HepG2 (cell line): ENCODE data around the gene WRAP73. TPM values are rescaled to one million over a fixed set of nuclear protein-coding genes. Genes with fewer than 3 reads are reported as not detected.

Source experiments
- GLI4 ChIP-seq: sonication (generic); formaldehyde crosslinking; IDR thresholded peaks from 2 replicates; pipeline ENCODE4 v1.5.1; 2020; ENCODE audit warnings: missing genetic modification reagents, mild to moderate bottlenecking, moderate library complexity, borderline replicate concordance
- GPN1 ChIP-seq: sonication (generic); formaldehyde crosslinking; IDR thresholded peaks from 2 replicates; pipeline ENCODE4 v1.5.1; 2020; ENCODE audit warnings: missing genetic modification reagents, borderline replicate concordance
- HES4 ChIP-seq: sonication (generic); formaldehyde crosslinking; IDR thresholded peaks from 2 replicates; pipeline ENCODE4 v1.9.0; 2021; ENCODE audit warnings: mild to moderate bottlenecking, missing genetic modification reagents, borderline replicate concordance
- HNF4G ChIP-seq, 2 experiments: sonication (generic) in 1 of 2; formaldehyde crosslinking in 1 of 2; IDR thresholded peaks; 2 replicates each; pipeline versions ENCODE4 v1.4.0 to v1.6.1; 2011 to 2020; ENCODE audit warnings: borderline replicate concordance in 2 of 2, low read depth in 2 of 2, mild to moderate bottlenecking in 2 of 2, low read length in 1 of 2, missing genetic modification reagents in 1 of 2, moderate library complexity in 1 of 2
- KAT8 ChIP-seq: IDR thresholded peaks from 2 replicates; pipeline ENCODE4 v1.6.1; 2016; ENCODE audit warnings: missing genetic modification reagents, missing compliant biosample characterization
- KDM1A ChIP-seq: IDR thresholded peaks from 2 replicates; pipeline ENCODE4 v1.6.1; 2016; ENCODE audit warnings: missing compliant biosample characterization
- MTF2 ChIP-seq: sonication (generic); formaldehyde crosslinking; IDR thresholded peaks from 2 replicates; pipeline ENCODE4 v1.5.0; 2020; ENCODE audit warnings: missing genetic modification reagents, borderline replicate concordance
- NCOA1 ChIP-seq: sonication (generic); formaldehyde crosslinking; IDR thresholded peaks from 2 replicates; pipeline ENCODE4 v1.9.0; 2021; ENCODE audit warnings: missing genetic modification reagents
- NR2F2 ChIP-seq: IDR thresholded peaks from 2 replicates; pipeline ENCODE4 v1.6.1; 2012; ENCODE audit warnings: low read depth, inconsistent platforms, borderline replicate concordance
- PAX8 ChIP-seq: sonication (generic); formaldehyde crosslinking; IDR thresholded peaks from 2 replicates; pipeline ENCODE4 v1.8.0; 2022; ENCODE audit warnings: mild to moderate bottlenecking, missing genetic modification reagents, borderline replicate concordance
- POLR2AphosphoS2 ChIP-seq: IDR thresholded peaks from 2 replicates; pipeline ENCODE4 v1.6.1; 2011; ENCODE audit warnings: low read depth, low read length, improper control_type of control experiment
- TCF7L2 ChIP-seq: IDR thresholded peaks from 2 replicates; pipeline ENCODE4 v1.6.1; 2011; ENCODE audit warnings: mild to moderate bottlenecking, low read depth, low read length, moderate library complexity
- ZBTB7B ChIP-seq: sonication (generic); formaldehyde crosslinking; IDR thresholded peaks from 2 replicates; pipeline ENCODE4 v1.4.0; 2020; ENCODE audit warnings: missing genetic modification reagents
- ZNF276 ChIP-seq: sonication (generic); formaldehyde crosslinking; IDR thresholded peaks from 2 replicates; pipeline ENCODE4 v1.4.0; 2020; ENCODE audit warnings: mild to moderate bottlenecking, low read depth, missing genetic modification reagents
- ZNF616 ChIP-seq: sonication (generic); formaldehyde crosslinking; IDR thresholded peaks from 2 replicates; pipeline ENCODE4 v1.5.0; 2020; ENCODE audit warnings: low read depth, mild to moderate bottlenecking, missing genetic modification reagents
- ZNF713 ChIP-seq: sonication (generic); formaldehyde crosslinking; IDR thresholded peaks from 2 replicates; pipeline ENCODE4 v1.4.0; 2020; ENCODE audit warnings: mild to moderate bottlenecking, missing genetic modification reagents
- ZNF775 ChIP-seq: sonication (generic); formaldehyde crosslinking; IDR thresholded peaks from 2 replicates; pipeline ENCODE4 v1.4.0; 2020; ENCODE audit warnings: missing genetic modification reagents, mild to moderate bottlenecking, moderate library complexity, borderline replicate concordance
- polyA plus RNA-seq, 8 experiments: library from polyadenylated mRNA; depleted of rRNA in 3 of 8; stranded (reverse) in 7 of 8; unstranded in 1 of 8; fragments of >200 nt; fragmentation: Illumina TruSeq in 4 of 8; extraction: Trizol in 4 of 8; gene quantifications; 2 replicates each; pipeline versions ENCODE4 v1.2.1 to v1.2.3, GENCODE V29; 2011 to 2016; ENCODE audit warnings: low read depth in 4 of 8, missing spikeins in 1 of 8, mixed read lengths in 1 of 8; ENCODE audit not compliant: insufficient read depth in 1 of 8
- total RNA-seq, 5 experiments: library from RNA; depleted of rRNA; stranded (reverse); fragments of >200 nt; fragmentation: Illumina TruSeq; extraction: Trizol; gene quantifications; 2 replicates each; pipeline ENCODE4 v1.2.3, GENCODE V29; 2016; ENCODE audit warnings: low read depth in 1 of 5
- TF ChIP-seq, protein P1 (sequence below): IDR thresholded peaks from 2 replicates; pipeline ENCODE4 v1.6.1; 2018; ENCODE audit warnings: missing genetic modification reagents
- TF ChIP-seq, protein P2 (sequence below): sonication (generic); formaldehyde crosslinking; IDR thresholded peaks from 2 replicates; pipeline ENCODE4 v1.5.0; 2020; ENCODE audit warnings: mild to moderate bottlenecking, missing genetic modification reagents, borderline replicate concordance
- TF ChIP-seq, protein P3 (sequence below): sonication (generic); formaldehyde crosslinking; IDR thresholded peaks from 2 replicates; pipeline ENCODE4 v1.8.1; 2022; ENCODE audit warnings: mild to moderate bottlenecking, missing genetic modification reagents

The WRAP73 gene
- total and polyA plus RNA-seq, 2 of the 13 experiments (the other 11 are each of a cell fraction or from before 2014, with no cell fraction given), result 18.1 to 40.4 TPM

DNA sequence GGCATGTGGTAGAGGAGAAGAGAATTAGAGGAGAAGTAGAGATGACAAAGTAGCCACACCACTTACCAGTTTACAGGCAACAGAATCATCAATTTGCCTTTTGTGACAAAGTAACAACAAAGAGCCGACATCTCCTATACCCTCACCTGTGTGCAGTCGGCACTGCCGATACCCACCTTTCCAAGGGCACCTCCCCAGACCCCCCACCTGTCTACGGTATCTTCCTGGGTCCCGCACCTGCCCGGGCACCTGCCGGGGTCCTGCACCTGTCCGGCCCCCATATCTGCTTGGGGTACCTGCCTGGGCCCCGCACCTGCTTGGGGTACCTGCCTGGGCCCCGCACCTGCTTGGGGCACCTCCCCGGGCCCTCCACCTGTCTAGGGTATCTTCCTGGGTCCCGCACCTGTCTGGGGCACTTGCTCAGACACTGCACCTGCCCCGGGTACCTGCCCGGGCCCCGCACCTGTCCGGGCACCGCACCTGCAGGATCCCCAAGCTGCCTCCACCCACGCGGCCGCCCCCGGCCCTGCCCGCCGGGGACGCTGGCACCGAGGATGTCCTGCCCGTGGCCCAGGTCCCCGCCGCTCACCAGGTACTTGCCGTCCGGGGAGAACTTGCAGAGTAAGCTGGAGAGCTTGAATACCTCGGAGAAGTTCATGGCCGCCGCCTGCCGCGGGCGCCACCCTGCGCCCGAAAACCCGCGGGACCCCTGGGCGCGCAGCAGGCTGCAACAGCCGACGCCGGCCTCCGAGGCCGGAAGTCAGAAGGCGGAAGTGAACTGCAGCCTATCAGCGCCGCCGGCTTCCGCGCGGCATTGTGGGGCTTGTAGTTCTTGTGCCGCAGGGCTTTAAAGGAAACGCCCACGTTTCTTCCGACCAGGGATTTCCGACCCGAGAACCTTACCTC lies at the start of gene WRAP73 (continued):
- TF ChIP-seq GLI4 (CRISPR knock-in tag) (no peak), HES4 (CRISPR knock-in tag) (no peak), ZNF616 (CRISPR knock-in tag) (no peak), KAT8 (CRISPR knock-in tag) (peak; percentile 85), POLR2AphosphoS2 (no peak), TCF7L2 (no peak), ZNF276 (CRISPR knock-in tag) (no peak), HNF4G (IDR thresholded peaks at IDR 0.05; ENCODE audit: borderline replicate concordance, low read depth, low read length) (no peak), HNF4G (CRISPR knock-in tag; IDR thresholded peaks at IDR 0.05; ENCODE audit: borderline replicate concordance, low read depth) (no peak), ZBTB7B (CRISPR knock-in tag) (0 out of 2 replicates have a peak, but pooled peaks have one; percentile 32), MTF2 (CRISPR knock-in tag) (peak; percentile 53; the same call in 1 of the 2 replicates), NR2F2 (peak; percentile 26; the same call in 1 of the 2 replicates), PAX8 (0 out of 2 replicates have a peak, but pooled peaks have one; percentile 16), ZNF713 (CRISPR knock-in tag) (no peak), ZNF775 (CRISPR knock-in tag) (no peak), NCOA1 (CRISPR knock-in tag) (no peak), KDM1A (CRISPR knock-in tag) (no peak), GPN1 (no peak)
- TF ChIP-seq, protein P1, sequence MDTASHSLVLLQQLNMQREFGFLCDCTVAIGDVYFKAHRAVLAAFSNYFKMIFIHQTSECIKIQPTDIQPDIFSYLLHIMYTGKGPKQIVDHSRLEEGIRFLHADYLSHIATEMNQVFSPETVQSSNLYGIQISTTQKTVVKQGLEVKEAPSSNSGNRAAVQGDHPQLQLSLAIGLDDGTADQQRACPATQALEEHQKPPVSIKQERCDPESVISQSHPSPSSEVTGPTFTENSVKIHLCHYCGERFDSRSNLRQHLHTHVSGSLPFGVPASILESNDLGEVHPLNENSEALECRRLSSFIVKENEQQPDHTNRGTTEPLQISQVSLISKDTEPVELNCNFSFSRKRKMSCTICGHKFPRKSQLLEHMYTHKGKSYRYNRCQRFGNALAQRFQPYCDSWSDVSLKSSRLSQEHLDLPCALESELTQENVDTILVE, result no peak
- TF ChIP-seq, protein P2, sequence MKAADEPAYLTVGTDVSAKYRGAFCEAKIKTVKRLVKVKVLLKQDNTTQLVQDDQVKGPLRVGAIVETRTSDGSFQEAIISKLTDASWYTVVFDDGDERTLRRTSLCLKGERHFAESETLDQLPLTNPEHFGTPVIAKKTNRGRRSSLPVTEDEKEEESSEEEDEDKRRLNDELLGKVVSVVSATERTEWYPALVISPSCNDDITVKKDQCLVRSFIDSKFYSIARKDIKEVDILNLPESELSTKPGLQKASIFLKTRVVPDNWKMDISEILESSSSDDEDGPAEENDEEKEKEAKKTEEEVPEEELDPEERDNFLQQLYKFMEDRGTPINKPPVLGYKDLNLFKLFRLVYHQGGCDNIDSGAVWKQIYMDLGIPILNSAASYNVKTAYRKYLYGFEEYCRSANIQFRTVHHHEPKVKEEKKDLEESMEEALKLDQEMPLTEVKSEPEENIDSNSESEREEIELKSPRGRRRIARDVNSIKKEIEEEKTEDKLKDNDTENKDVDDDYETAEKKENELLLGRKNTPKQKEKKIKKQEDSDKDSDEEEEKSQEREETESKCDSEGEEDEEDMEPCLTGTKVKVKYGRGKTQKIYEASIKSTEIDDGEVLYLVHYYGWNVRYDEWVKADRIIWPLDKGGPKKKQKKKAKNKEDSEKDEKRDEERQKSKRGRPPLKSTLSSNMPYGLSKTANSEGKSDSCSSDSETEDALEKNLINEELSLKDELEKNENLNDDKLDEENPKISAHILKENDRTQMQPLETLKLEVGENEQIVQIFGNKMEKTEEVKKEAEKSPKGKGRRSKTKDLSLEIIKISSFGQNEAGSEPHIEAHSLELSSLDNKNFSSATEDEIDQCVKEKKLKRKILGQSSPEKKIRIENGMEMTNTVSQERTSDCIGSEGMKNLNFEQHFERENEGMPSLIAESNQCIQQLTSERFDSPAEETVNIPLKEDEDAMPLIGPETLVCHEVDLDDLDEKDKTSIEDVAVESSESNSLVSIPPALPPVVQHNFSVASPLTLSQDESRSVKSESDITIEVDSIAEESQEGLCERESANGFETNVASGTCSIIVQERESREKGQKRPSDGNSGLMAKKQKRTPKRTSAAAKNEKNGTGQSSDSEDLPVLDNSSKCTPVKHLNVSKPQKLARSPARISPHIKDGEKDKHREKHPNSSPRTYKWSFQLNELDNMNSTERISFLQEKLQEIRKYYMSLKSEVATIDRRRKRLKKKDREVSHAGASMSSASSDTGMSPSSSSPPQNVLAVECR (CRISPR knock-in tag), result peak; percentile 83
- TF ChIP-seq, protein P3, sequence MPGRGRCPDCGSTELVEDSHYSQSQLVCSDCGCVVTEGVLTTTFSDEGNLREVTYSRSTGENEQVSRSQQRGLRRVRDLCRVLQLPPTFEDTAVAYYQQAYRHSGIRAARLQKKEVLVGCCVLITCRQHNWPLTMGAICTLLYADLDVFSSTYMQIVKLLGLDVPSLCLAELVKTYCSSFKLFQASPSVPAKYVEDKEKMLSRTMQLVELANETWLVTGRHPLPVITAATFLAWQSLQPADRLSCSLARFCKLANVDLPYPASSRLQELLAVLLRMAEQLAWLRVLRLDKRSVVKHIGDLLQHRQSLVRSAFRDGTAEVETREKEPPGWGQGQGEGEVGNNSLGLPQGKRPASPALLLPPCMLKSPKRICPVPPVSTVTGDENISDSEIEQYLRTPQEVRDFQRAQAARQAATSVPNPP (CRISPR knock-in tag), result no peak
